ENCODE measurements around the gene OR2H2.

- no peak for TF ChIP-seq SIN3A (IDR thresholded peaks at IDR 0.05; ENCODE audit: borderline replicate concordance, insufficient read depth, low read length)
- TF ChIP-seq REST (IDR thresholded peaks at IDR 0.05; ENCODE audit: insufficient read depth in 1 of 2, low read depth in 2 of 2, low read length in 2 of 2), result no peak
- TF ChIP-seq POLR2AphosphoS5 (IDR thresholded peaks at IDR 0.05; ENCODE audit: low read depth, low read length), result no peak
- TF ChIP-seq FOXP2 (optimal IDR thresholded peaks at IDR 0.05; ENCODE audit: borderline replicate concordance, extremely low read depth, extremely low read length, insufficient read depth), result no peak
- TF ChIP-seq TAF1 (IDR thresholded peaks at IDR 0.05; ENCODE audit: borderline replicate concordance, insufficient read depth, low read length), result no peak
These were observed 11.5 kb downstream of the OR2H2 start for GRCh38 chr6:29596381-29596900.

Measured in PFSK-1 (cell line).